ENCODE measurements around the gene SORL1. TPM values are rescaled to one million over a fixed set of nuclear protein-coding genes. Genes with fewer than 3 reads are reported as not detected.

The SORL1 gene
- total and polyA plus RNA-seq, 2 of the 8 experiments (the other 6 are each of a cell fraction or from before 2014, with no cell fraction given) = 38.1 to 65.5 TPM

- ChIA-PET CTCF (ENCODE audit: partially characterized antibody) (interaction anchor here (2.1 kb wide), 1 partner anchor 9 kb away, joined by 9 read pairs; no protein-coding TSS in a partner anchor), POLR2A (ENCODE audit: partially characterized antibody) (no interaction called here)
- DNase-seq (ENCODE audit: low read depth in 1 of 2, low spot score in 2 of 2) = no peak
- no peak for FAIRE-seq
- H2BK20ac ChIP-seq (ENCODE audit: low read length) = no peak overlapping the region
- no peak overlapping the region for H3K18ac ChIP-seq (ENCODE audit: extremely low read depth, low read length)
- H4K8ac ChIP-seq (ENCODE audit: extremely low read depth, insufficient read depth, low read length) = no peak overlapping the region
- H3K23me2 ChIP-seq (ENCODE audit: low read depth, low read length) = no peaks in the 10 kb centered on the region; the same call in 1 of the 2 replicates
- H3K4me1 ChIP-seq (replicated peaks in 1 of 4; ENCODE audit: control insufficient read depth in 3 of 4, insufficient read depth in 4 of 4, low read length in 3 of 4) = no peaks in the 10 kb centered on the region
- H3K9me3 ChIP-seq (ENCODE audit: insufficient read depth in 2 of 2, low read depth in 1 of 2, low read length in 1 of 2) = no peaks in the 10 kb centered on the region; a peak in 1 of 4 replicates
- no peak overlapping the region for H3K23ac ChIP-seq (ENCODE audit: insufficient read length)
- no peak overlapping the region for H3K56ac ChIP-seq (replicated peaks; ENCODE audit: insufficient read length, low read depth, low read length)
- H3K9ac ChIP-seq (replicated peaks in 1 of 4; ENCODE audit: extremely low read depth in 1 of 4, low read depth in 3 of 4, low read length in 3 of 4) = no peak overlapping the region
- no peak overlapping the region for H2BK5ac ChIP-seq (ENCODE audit: low read depth, low read length)
- H3K14ac ChIP-seq (ENCODE audit: insufficient read length) = no peak overlapping the region
- H2AFZ ChIP-seq (ENCODE audit: low read length) = no peak overlapping the region
- no peak overlapping the region for H2BK120ac ChIP-seq (replicated peaks; ENCODE audit: low read depth, low read length)
- H4K91ac ChIP-seq (replicated peaks; ENCODE audit: insufficient read length, low read length) = no peak overlapping the region
- H3K79me2 ChIP-seq (ENCODE audit: control insufficient read depth in 1 of 2, insufficient read depth in 2 of 2, low read length in 2 of 2) = no peaks in the 10 kb centered on the region
- no peak overlapping the region for H3K4me3 ChIP-seq (ENCODE audit: extremely low read depth in 1 of 4, insufficient read depth in 2 of 4, low read depth in 3 of 4, low read length in 4 of 4)
- no peak overlapping the region for H4K5ac ChIP-seq (ENCODE audit: insufficient read length, low read depth, low read length)
- no peak for TF ChIP-seq RXRA (IDR thresholded peaks at IDR 0.05; ENCODE audit: insufficient read depth, low read depth, low read length)
- TF ChIP-seq TBP (IDR thresholded peaks at IDR 0.05; ENCODE audit: low read depth, low read length) = no peak
- TF ChIP-seq ZNF274 (IDR thresholded peaks at IDR 0.05; ENCODE audit: borderline replicate concordance, extremely low read depth, low read length) = no peak
- TF ChIP-seq RFX5 (IDR thresholded peaks at IDR 0.05; ENCODE audit: borderline replicate concordance, low read depth, low read length) = no peak
- no peak overlapping the region for H3K27ac ChIP-seq (ENCODE audit: low read depth, low read length)
- H2BK12ac ChIP-seq (ENCODE audit: low read depth, low read length) = no peak overlapping the region
- H3K79me1 ChIP-seq (ENCODE audit: low read depth, low read length) = no peaks in the 10 kb centered on the region
- H3K27me3 ChIP-seq (replicated peaks in 1 of 4; ENCODE audit: control insufficient read depth in 3 of 4, extremely low read depth in 1 of 4, insufficient read depth in 3 of 4, low read length in 3 of 4) = no peaks in the 10 kb centered on the region
- H3K4me2 ChIP-seq (ENCODE audit: insufficient read depth in 1 of 2, low read depth in 2 of 2, low read length in 2 of 2) = no peak overlapping the region
- H2AK5ac ChIP-seq (ENCODE audit: low read depth, low read length) = no peak overlapping the region
- no peak overlapping the region for H2BK15ac ChIP-seq (ENCODE audit: low read length)
- H3K4ac ChIP-seq (replicated peaks; ENCODE audit: insufficient read length, low read depth, low read length) = no peak overlapping the region
- no peaks in the 10 kb centered on the region for H3K36me3 ChIP-seq (ENCODE audit: control insufficient read depth in 2 of 4, insufficient read depth in 4 of 4, low read length in 3 of 4)
- no peaks in the 10 kb centered on the region for H4K20me1 ChIP-seq (replicated peaks in 1 of 2; ENCODE audit: control insufficient read depth in 1 of 2, insufficient read depth in 2 of 2, low read length in 2 of 2)
Observed at GRCh38 chr11:121664144-121664543, 212.0 kb downstream of the SORL1 start.

Data from H1 (cell line).